GM10248 (cell line): ENCODE data around the gene CDHR1.

ENCODE experiments used
- CTCF ChIA-PET: fragments of 300-600 bp; sonication (Branson Sonifier 250); formaldehyde crosslinking; extraction: SDS; loops from one replicate; lab custom pipeline; 2021; ENCODE audit warnings: antibody characterized with exemption; lab: Yijun Ruan, JAX
- POLR2A ChIA-PET: fragments of 350-650 bp; sonication (Branson Sonifier 250); formaldehyde crosslinking; extraction: SDS; loops from one replicate; lab custom pipeline; 2020; ENCODE audit warnings: antibody characterized with exemption; lab: Yijun Ruan, JAX
- DNase-seq: peaks from one replicate; pipeline ENCODE4 v3.0.0; 2012; ENCODE audit errors: extremely low spot score
- TF ChIP-seq, protein P1 (sequence below): IDR thresholded peaks from 2 replicates; pipeline ENCODE4 v1.5.1; 2012; ENCODE audit warnings: mild to moderate bottlenecking, low read depth; ENCODE audit errors: extremely low read depth, missing control alignments, control extremely low read depth

The CDHR1 gene

DNA sequence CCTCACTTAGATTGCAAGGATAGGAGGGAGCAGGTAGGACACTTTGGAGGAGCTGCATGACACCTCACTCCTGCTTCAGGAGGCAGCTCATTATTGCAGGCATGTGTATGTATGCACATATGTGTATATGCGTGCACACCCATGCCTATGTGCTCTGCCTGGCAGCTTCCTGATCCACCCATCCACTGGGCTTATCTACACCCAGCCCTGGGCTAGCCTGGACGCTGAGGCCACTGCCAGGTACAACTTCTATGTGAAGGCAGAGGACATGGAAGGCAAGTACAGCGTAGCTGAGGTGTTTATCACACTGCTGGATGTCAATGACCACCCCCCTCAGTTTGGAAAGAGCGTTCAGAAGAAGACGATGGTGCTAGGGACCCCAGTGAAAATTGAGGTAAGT lies 17.7 kb downstream of the CDHR1 start:
- TF ChIP-seq, protein P1, sequence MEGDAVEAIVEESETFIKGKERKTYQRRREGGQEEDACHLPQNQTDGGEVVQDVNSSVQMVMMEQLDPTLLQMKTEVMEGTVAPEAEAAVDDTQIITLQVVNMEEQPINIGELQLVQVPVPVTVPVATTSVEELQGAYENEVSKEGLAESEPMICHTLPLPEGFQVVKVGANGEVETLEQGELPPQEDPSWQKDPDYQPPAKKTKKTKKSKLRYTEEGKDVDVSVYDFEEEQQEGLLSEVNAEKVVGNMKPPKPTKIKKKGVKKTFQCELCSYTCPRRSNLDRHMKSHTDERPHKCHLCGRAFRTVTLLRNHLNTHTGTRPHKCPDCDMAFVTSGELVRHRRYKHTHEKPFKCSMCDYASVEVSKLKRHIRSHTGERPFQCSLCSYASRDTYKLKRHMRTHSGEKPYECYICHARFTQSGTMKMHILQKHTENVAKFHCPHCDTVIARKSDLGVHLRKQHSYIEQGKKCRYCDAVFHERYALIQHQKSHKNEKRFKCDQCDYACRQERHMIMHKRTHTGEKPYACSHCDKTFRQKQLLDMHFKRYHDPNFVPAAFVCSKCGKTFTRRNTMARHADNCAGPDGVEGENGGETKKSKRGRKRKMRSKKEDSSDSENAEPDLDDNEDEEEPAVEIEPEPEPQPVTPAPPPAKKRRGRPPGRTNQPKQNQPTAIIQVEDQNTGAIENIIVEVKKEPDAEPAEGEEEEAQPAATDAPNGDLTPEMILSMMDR: no peak
- CTCF ChIA-PET: interaction anchor here (1.3 to 6.9 kb wide), 4 partner anchors 9 to 325 kb away, joined by 3 to 74 read pairs (median 8); no protein-coding TSS in a partner anchor
- POLR2A ChIA-PET: no interaction called here
- DNase-seq: no peak

DNA sequence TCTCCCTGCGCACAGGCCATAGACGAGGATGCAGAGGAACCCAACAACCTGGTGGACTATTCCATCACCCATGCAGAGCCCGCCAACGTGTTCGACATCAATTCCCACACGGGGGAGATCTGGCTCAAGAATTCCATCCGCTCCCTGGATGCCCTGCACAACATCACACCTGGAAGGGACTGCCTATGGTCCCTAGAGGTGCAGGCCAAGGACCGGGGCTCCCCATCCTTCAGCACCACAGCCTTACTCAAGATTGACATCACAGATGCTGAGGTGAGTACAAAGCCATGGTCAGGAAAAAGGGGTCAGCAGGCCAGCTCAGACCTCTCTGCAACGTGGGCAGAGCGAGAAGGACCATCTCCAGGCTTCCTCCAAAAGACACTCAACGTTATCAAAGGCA lies 18.7 kb downstream of the CDHR1 start:
- ChIA-PET POLR2A (no interaction called here), CTCF (interaction anchor here (1.3 to 6.9 kb wide), 5 partner anchors 10 to 324 kb away, joined by 3 to 74 read pairs (median 4); no protein-coding TSS in a partner anchor)
- TF ChIP-seq, protein P1: no peak
- DNase-seq: no peak

DNA sequence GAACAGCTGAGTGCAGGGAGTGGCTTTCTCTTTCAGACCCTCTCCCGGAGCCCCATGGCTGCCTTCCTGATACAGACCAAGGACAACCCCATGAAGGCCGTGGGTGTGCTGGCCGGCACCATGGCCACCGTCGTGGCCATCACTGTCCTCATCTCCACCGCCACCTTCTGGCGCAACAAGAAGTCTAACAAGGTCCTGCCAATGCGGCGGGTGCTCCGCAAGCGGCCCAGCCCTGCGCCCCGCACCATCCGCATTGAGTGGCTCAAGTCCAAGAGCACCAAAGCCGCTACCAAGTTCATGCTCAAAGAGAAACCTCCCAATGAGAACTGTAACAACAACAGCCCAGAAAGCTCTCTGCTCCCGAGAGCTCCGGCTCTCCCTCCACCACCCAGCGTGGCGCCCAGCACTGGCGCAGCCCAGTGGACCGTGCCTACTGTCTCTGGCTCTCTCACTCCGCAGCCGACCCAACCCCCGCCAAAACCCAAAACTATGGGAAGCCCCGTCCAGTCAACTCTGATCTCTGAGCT lies 19.8 kb downstream of the CDHR1 start:
- TF ChIP-seq, protein P1: no peak
- POLR2A ChIA-PET: no interaction called here
- no peak for DNase-seq
- CTCF ChIA-PET: interaction anchor here (0.7 to 6.9 kb wide), 21 partner anchors 11 to 331 kb away, joined by 3 to 74 read pairs (median 4); partner anchors contain the start of gene GHITM

DNA sequence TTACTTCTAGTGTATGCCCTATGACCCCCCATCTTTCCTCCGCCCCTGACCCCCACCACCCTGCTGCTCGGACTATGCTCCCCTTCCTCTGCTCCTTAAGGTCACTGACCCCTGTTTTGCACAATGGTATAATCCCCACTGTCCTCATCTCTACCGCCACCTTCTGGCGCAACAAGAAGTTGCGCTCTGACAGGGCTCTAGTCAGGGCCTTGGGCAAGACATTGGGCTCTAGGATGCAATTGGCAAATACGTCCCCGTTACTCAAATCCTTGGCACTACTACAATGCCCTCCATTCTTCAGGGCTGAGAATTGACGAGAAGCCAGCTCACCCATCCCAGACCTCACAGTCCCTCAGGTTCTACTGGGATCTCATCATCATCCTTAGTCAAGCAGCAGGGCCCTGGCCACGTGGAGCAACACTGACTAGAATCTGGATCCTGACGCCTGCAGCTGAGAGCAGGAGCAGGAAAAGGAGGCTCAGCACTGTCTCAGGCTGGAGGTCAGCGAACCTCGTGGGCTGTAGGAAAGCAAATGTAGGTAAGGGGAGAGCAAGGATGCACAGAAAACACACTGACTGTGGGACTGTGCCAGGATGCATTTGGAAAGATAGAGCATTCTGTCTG lies 20.4 kb downstream of the CDHR1 start:
- peak; percentile 68 for DNase-seq
- ChIA-PET CTCF (interaction anchor here (0.6 to 6.9 kb wide), 25 partner anchors 10 to 330 kb away, joined by 3 to 74 read pairs (median 4); partner anchors contain the start of genes GHITM and LRIT2), POLR2A (no interaction called here)
- TF ChIP-seq, protein P1: peak; percentile 62

DNA sequence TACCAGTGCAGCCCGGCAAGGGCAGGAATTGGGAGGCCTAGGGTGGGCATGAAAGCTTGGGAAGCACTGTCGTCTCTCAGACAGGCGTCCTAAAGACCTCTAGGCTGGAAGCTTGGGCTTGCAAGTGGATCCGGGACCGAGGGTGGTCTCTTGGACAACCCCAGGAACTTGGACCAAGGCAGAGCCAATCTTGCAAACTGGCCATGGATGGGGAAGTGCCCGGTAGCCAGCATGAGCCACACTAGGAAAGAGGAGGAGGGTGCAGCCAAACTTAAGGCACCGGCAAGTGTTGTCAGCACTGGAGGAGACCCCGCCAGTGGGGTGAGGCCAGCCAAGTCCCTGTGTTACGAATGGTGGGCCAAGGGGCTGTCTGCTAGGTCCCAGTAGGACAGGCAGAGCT lies 22.5 kb downstream of the CDHR1 start:
- CTCF ChIA-PET: interaction anchor here (1.3 to 6.9 kb wide), 3 partner anchors 9 to 69 kb away, joined by 5 to 74 read pairs (median 7); no protein-coding TSS in a partner anchor
- POLR2A ChIA-PET: no interaction called here
- TF ChIP-seq, protein P1: no peak
- no peak for DNase-seq

DNA sequence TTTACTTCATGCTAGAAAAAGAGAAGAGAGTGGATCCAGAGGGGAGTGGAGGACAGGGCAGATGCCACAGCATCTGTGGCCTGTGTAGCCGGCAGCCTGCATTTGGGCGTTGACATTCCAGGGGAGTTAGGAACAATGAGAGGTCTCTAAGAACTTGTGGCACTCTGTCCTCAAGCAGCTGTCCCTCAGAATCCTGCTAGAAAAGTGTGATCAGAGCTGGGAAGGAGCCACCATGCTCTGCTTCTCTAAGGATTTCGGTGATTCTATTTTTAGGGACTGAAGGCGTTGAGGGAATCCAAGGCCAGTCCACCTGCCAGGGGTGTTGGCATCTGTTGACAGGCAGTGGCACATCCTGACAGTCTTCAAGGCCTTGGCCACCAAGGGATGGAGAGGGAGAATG lies 23.4 kb downstream of the CDHR1 start:
- TF ChIP-seq, protein P1: no peak
- ChIA-PET POLR2A (no interaction called here), CTCF (interaction anchor here (1.3 to 6.9 kb wide), 3 partner anchors 10 to 70 kb away, joined by 5 to 74 read pairs (median 7); no protein-coding TSS in a partner anchor)
- no peak for DNase-seq
